HFFc6 (cell line): Measurements from ENCODE around the gene ZSCAN18. TPM values are rescaled to one million over a fixed set of nuclear protein-coding genes. Genes with fewer than 3 reads are reported as not detected.
A peak's percentile ranks its signal among the peaks of the same experiment; 100 is the strongest.

ENCODE experiments used
- DNase-seq: peaks from one replicate; pipeline ENCODE4 v3.0.0-alpha.2; 2018
- H3K27ac Mint-ChIP-seq: 2 replicates; pipeline ENCODE4 v1.8.0; 2020; ENCODE audit warnings: mild to moderate bottlenecking, mixed read lengths
- H3K27me3 Mint-ChIP-seq: 2 replicates; pipeline ENCODE4 v1.8.0; 2021; ENCODE audit warnings: mild to moderate bottlenecking, moderate library complexity, mixed read lengths; ENCODE audit not compliant: insufficient read depth
- H3K36me3 Mint-ChIP-seq: 2 replicates; pipeline ENCODE4 v1.8.0; 2021; ENCODE audit warnings: low read depth, mixed read lengths
- H3K4me1 Mint-ChIP-seq: 2 replicates; pipeline ENCODE4 v1.8.0; 2020; ENCODE audit warnings: low read depth, mixed read lengths
- H3K4me3 Mint-ChIP-seq: 2 replicates; pipeline ENCODE4 v1.8.0; 2020; ENCODE audit warnings: mild to moderate bottlenecking, moderate library complexity, mixed read lengths
- H3K9me3 Mint-ChIP-seq: 2 replicates; pipeline ENCODE4 v1.8.0; 2020; ENCODE audit warnings: mild to moderate bottlenecking, mixed read lengths
- CTCF ChIP-seq: fragments of 200-600 bp; sonication (generic); IDR thresholded peaks from 2 replicates; pipeline ENCODE4 v1.5.0; 2021; ENCODE audit warnings: antibody characterized with exemption, mild to moderate bottlenecking
- total RNA-seq, 6 experiments: library from RNA; stranded (reverse); fragmentation: NEBNext Ultra II Directional; extraction: Animal tissue kit (Norgen Biotek cat#: 25700); gene quantifications; 2 replicates in 1 of 6; 3 replicates in 5 of 6; pipeline ENCODE4 v1.2.3, GENCODE V29; 2021

The ZSCAN18 gene
- total RNA-seq, 6 experiments from 2014 or later: 0.80 to 2.8 (median 2.1) TPM

GRCh38 chr19:58107778-58108545, 9.9 kb upstream of the ZSCAN18 start:
- H3K9me3 Mint-ChIP-seq: peaks cover 92% of the 10 kb centered on the region
- H3K4me3 Mint-ChIP-seq: no peak overlapping the region
- H3K4me1 Mint-ChIP-seq: no peaks in the 10 kb centered on the region

GRCh38 chr19:58098682-58098998, 609 bp upstream of the ZSCAN18 start:
- Mint-ChIP-seq H3K4me1 (no peaks in the 10 kb centered on the region), H3K27ac (peak overlapping the region; percentile 88), H3K27me3 (peaks cover 3% of the 10 kb centered on the region; the same call in 1 of the 2 replicates), H3K36me3 (peaks cover 19% of the 10 kb centered on the region), H3K4me3 (peak overlapping the region; percentile 56; the same call in 1 of the 2 replicates), H3K9me3 (peaks cover 79% of the 10 kb centered on the region)
- TF ChIP-seq CTCF: no peak
- DNase-seq: no peak

More at GRCh38 chr19:58107778-58108545, 9.9 kb upstream of the ZSCAN18 start:
- H3K27me3 Mint-ChIP-seq: no peaks in the 10 kb centered on the region
- H3K36me3 Mint-ChIP-seq: peaks cover 52% of the 10 kb centered on the region
- H3K27ac Mint-ChIP-seq: no peak overlapping the region
- no peak for TF ChIP-seq CTCF
- no peak for DNase-seq

GRCh38 chr19:58097349-58097748, 682 bp downstream of the ZSCAN18 start:
- H3K4me1 Mint-ChIP-seq: no peaks in the 10 kb centered on the region
- no peak overlapping the region for H3K27ac Mint-ChIP-seq
- TF ChIP-seq CTCF: no peak
- no peak for DNase-seq
- H3K9me3 Mint-ChIP-seq: peaks cover 79% of the 10 kb centered on the region
- peaks cover 3% of the 10 kb centered on the region; the same call in 1 of the 2 replicates for H3K27me3 Mint-ChIP-seq
- peaks cover 10% of the 10 kb centered on the region; the same call in 1 of the 2 replicates for H3K36me3 Mint-ChIP-seq
- no peak overlapping the region for H3K4me3 Mint-ChIP-seq

- Mint-ChIP-seq H3K9me3 (peaks cover 81% of the 10 kb centered on the region), H3K27me3 (peaks cover 3% of the 10 kb centered on the region; the same call in 1 of the 2 replicates), H3K27ac (no peak overlapping the region), H3K4me1 (no peaks in the 10 kb centered on the region), H3K36me3 (peaks cover 9% of the 10 kb centered on the region; the same call in 1 of the 2 replicates), H3K4me3 (no peak overlapping the region)
- DNase-seq: no peak
- TF ChIP-seq CTCF: no peak
Measured at GRCh38 chr19:58096884-58097283, 1.1 kb downstream of the ZSCAN18 start.

- peaks cover 9% of the 10 kb centered on the region; the same call in 1 of the 2 replicates for H3K36me3 Mint-ChIP-seq
- H3K27me3 Mint-ChIP-seq: peaks cover 3% of the 10 kb centered on the region; the same call in 1 of the 2 replicates
- no peak for TF ChIP-seq CTCF
- H3K4me1 Mint-ChIP-seq: no peaks in the 10 kb centered on the region
- H3K4me3 Mint-ChIP-seq: no peak overlapping the region
- peaks cover 83% of the 10 kb centered on the region for H3K9me3 Mint-ChIP-seq
- DNase-seq: no peak
- no peak overlapping the region for H3K27ac Mint-ChIP-seq
Measured at GRCh38 chr19:58095328-58095727, 2.7 kb downstream of the ZSCAN18 start.
